Epithelial cell of prostate (primary cell): ENCODE measurements around the gene CCKAR.
"Not testable (repeated sequence)": the region's sequence is repeated elsewhere in the genome, so short reads cannot be mapped to it uniquely, and the experiment has no call there.

Experiments
- DNase-seq: peaks from one replicate; pipeline ENCODE4 v3.0.0-alpha.2; 2011; ENCODE audit warnings: low read depth, low spot score
- H3K27ac ChIP-seq: fragments of 450-650 bp; 2 replicates; pipeline ENCODE4 v1.5.1; 2017; ENCODE audit warnings: mild to moderate bottlenecking

Gene CCKAR

GRCh38 chr4:26490111-26490959, at the start of gene CCKAR:
Gene CCKAR, minus strand, starts transcription at chr4:26490484. Its CDS starts 217 bp downstream, at chr4:26490267.
- no peak within 1 kb of the TSS for H3K27ac ChIP-seq
- DNase-seq = no peak

GRCh38 chr4:26533685-26534084, 43.4 kb upstream of the CCKAR start:
- no peak for DNase-seq

GRCh38 chr4:26531491-26532116, 41.3 kb upstream of the CCKAR start:
- no peak overlapping the region for H3K27ac ChIP-seq
- DNase-seq = no peak

More at GRCh38 chr4:26533685-26534084, 43.4 kb upstream of the CCKAR start:
- H3K27ac ChIP-seq = no peak overlapping the region

- no peak for DNase-seq
These were observed 39.8 kb upstream of the CCKAR start for GRCh38 chr4:26530099-26530498.

GRCh38 chr4:26529479-26529878, 39.2 kb upstream of the CCKAR start:
- DNase-seq = no peak
- no peak overlapping the region for H3K27ac ChIP-seq

More at GRCh38 chr4:26530099-26530498, 39.8 kb upstream of the CCKAR start:
- no peak overlapping the region for H3K27ac ChIP-seq

- DNase-seq = no peak
- no peak overlapping the region for H3K27ac ChIP-seq
These were observed 35.5 kb upstream of the CCKAR start for GRCh38 chr4:26525771-26526150.

- H3K27ac ChIP-seq = no peak overlapping the region
- no peak for DNase-seq
These were observed 35.0 kb upstream of the CCKAR start for GRCh38 chr4:26525136-26525770.

GRCh38 chr4:26524011-26524410, 33.7 kb upstream of the CCKAR start:
- no peak overlapping the region for H3K27ac ChIP-seq
- DNase-seq = no peak

- H3K27ac ChIP-seq = no peak overlapping the region
- DNase-seq = no peak
These were observed 32.2 kb upstream of the CCKAR start for GRCh38 chr4:26522478-26522877.

GRCh38 chr4:26520728-26521450, 30.6 kb upstream of the CCKAR start:
- peak; percentile 29 for DNase-seq
- H3K27ac ChIP-seq = no peak overlapping the region

GRCh38 chr4:26515936-26516335, 25.7 kb upstream of the CCKAR start:
- H3K27ac ChIP-seq = no peak overlapping the region
- DNase-seq = no peak

GRCh38 chr4:26510334-26510964, 20.2 kb upstream of the CCKAR start:
- DNase-seq = no peak
- H3K27ac ChIP-seq = no peak overlapping the region

- H3K27ac ChIP-seq = no peak overlapping the region
- DNase-seq = no peak
These were observed 19.5 kb upstream of the CCKAR start for GRCh38 chr4:26509681-26510333.

- no peak for DNase-seq
- H3K27ac ChIP-seq = no peak overlapping the region
These were observed 17.0 kb upstream of the CCKAR start for GRCh38 chr4:26507286-26507685.

GRCh38 chr4:26503844-26504243, 13.6 kb upstream of the CCKAR start:
- H3K27ac ChIP-seq = no peak overlapping the region
- no peak for DNase-seq

- DNase-seq = no peak
- H3K27ac ChIP-seq = no peak overlapping the region
These were observed 13.1 kb upstream of the CCKAR start for GRCh38 chr4:26503427-26503826.

- DNase-seq, H3K27ac ChIP-seq: not testable (repeated sequence)
These were observed 10.3 kb upstream of the CCKAR start for GRCh38 chr4:26500565-26500999.

GRCh38 chr4:26496207-26496783, 6.0 kb upstream of the CCKAR start:
- no peak for DNase-seq
- H3K27ac ChIP-seq = no peak overlapping the region

GRCh38 chr4:26493461-26493860, 3.2 kb upstream of the CCKAR start:
- H3K27ac ChIP-seq = no peak overlapping the region
- DNase-seq = no peak
